ENCODE data around the gene NIBAN1.
"Not testable (repeated sequence)": the region's sequence is repeated elsewhere in the genome, so short reads cannot be mapped to it uniquely, and the experiment has no call there.

NIBAN1 gene

DNA sequence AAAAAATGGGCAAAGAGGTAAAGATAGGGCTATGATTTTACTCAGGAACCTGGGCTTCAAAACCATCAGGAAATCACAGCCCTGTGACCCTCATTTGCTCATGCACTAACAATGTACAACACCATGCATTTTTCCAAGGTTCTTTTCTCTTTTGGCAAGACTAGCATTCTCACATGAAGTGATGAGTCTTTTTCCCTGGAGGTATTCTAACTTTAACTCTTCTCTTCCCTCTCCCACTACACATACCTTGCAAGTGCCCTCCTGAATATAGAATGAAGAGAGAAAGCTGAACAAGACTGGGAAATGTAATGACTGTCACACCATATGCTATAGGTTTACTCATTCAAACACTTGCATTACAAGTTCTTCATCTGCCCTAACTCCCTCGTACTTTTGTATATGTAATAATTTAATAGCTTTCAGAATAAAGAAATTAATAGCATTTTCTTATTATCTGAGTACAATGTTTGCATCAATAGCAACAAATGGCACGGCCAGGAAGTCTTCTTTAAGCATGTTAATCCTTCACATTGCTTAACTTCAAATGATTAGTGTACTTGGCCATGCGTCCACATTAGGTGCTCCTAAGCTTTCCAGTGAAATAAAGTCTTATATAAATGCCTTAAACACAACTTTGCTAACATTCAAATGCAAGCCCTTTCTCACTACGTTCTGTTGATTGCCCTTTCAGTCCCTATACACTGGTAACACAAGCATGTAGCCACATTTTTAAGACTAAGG lies 1.8 kb downstream of the NIBAN1 start:
- DNase-seq (ENCODE audit: low read depth in 3 of 3, low spot score in 1 of 3), result no peak

DNA sequence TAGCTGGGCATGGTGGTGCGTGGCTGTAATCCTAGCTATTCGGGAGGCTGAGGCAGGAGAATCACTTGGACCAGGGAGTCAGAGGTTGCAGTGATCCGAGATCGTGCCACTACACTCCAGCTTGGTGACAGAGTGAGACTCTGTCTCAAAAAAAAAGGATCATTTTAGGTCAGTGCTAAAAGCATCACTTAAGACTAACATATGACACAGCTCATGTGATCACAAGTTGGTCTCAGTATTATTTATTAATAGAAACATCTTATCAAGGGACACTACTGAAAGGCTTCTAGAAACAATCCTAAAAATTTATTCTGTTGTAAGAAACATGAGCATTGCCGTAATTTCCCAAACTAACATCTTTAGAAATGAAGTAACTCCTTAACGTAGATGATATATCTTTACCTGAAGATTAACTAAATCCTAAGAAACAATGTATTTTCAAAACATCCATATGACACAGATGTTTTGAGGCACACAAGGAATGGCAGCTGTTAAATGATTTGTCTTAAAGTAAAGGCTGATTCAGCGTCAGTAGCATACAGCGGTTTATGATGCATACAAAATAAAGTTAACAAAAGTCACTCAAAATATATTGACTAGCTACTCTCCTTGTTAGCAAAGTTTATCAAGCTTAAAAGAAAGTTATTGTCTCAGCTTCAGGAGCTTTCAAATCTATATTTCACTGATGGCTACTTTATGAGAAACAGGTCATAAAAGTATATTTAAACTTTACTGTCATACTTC lies 2.6 kb downstream of the NIBAN1 start:
- no peak for DNase-seq (ENCODE audit: low read depth in 3 of 3, low spot score in 1 of 3)

GRCh38 chr1:184970691-184971161 lies 3.6 kb downstream of the NIBAN1 start:
- no peak for DNase-seq (ENCODE audit: low read depth in 3 of 3, low spot score in 1 of 3)

- DNase-seq (ENCODE audit: low read depth in 3 of 3, low spot score in 1 of 3), result no peak
Observed at GRCh38 chr1:184966989-184967388, 7.3 kb downstream of the NIBAN1 start.

- DNase-seq (ENCODE audit: low read depth in 3 of 3, low spot score in 1 of 3), result no peak
Observed at GRCh38 chr1:184965944-184966860, 8.1 kb downstream of the NIBAN1 start.

- DNase-seq (ENCODE audit: low read depth in 3 of 3, low spot score in 1 of 3), result no peak
Observed at GRCh38 chr1:184965439-184965838, 8.9 kb downstream of the NIBAN1 start.

- no peak for DNase-seq (ENCODE audit: low read depth in 3 of 3, low spot score in 1 of 3)
Observed at GRCh38 chr1:184959626-184960025, 14.7 kb downstream of the NIBAN1 start.

DNA sequence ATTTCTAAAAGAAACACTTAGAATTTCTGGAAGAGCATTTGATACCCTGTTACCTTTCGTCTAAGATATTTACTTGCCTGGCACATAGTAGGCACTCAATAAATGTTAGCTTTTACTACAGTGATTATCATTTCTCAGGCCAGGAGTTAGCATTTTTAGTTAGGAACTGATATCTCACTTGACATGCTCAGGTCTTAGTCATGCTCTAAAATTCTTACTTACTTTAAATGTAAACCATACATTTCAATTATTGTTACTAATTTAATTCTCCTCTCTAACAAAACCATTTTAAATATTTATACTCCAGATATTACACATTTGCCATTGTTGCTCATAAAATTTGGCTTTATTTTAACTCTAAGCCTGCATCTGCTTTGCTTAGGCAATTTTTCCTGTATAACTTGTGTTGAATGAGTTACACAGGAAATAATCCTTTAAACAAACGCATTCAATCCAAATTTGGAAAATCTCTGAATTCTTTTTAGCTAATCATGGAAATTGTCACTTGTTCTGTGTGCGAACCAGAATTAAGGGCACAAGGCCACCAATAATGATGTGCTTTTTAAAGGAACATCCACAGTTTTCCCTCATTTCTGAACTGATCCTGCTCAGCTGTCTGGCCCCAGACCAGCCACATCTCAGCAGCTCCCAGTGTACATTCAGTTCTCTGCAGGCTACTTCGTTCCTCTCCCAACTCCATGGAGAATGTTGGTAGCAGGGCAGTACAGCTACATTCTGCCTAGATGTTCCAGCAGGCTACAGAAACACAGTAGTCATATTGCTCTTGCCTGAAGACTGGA lies 15.6 kb downstream of the NIBAN1 start:
- DNase-seq (ENCODE audit: low read depth in 3 of 3, low spot score in 1 of 3), result no peak

GRCh38 chr1:184957901-184958300 lies 16.4 kb downstream of the NIBAN1 start:
- DNase-seq (ENCODE audit: low read depth in 3 of 3, low spot score in 1 of 3), result not testable (repeated sequence)

DNA sequence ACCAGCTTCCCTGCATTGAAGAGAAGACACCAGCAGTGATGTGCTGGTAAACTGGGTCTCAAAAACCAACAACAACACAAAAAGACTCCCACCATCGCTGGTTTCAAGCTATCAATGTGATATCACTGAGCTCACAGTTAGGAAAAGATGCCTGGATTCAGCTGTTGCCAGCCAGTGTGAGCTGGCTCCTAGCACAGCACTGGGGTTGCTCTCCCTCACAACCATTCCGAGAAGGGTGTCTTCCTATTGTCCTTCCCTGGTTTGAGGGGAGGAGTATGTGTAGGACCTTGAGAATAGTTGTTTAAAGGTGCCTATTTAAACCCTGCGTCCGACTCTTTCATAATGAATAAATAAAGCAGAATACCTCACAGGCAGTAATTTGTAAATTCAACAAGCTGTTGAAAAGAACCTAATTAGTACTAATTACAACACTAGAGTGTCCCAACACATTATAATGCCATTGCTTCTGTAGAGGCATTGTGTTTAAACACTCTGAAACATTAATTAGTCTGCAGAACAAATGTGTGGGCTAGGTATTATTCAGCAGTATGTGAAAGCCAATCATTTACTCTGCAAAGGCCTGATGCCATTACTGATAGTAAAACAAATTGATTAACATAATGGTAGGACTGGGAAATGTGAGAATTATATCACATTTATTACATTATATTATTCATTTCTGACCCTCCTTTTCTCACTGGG lies 17.2 kb downstream of the NIBAN1 start:
- DNase-seq (ENCODE audit: low read depth in 3 of 3, low spot score in 1 of 3), result no peak

- DNase-seq (ENCODE audit: low read depth in 3 of 3, low spot score in 1 of 3), result no peak
Observed at GRCh38 chr1:184954232-184954995, 19.9 kb downstream of the NIBAN1 start.

DNA sequence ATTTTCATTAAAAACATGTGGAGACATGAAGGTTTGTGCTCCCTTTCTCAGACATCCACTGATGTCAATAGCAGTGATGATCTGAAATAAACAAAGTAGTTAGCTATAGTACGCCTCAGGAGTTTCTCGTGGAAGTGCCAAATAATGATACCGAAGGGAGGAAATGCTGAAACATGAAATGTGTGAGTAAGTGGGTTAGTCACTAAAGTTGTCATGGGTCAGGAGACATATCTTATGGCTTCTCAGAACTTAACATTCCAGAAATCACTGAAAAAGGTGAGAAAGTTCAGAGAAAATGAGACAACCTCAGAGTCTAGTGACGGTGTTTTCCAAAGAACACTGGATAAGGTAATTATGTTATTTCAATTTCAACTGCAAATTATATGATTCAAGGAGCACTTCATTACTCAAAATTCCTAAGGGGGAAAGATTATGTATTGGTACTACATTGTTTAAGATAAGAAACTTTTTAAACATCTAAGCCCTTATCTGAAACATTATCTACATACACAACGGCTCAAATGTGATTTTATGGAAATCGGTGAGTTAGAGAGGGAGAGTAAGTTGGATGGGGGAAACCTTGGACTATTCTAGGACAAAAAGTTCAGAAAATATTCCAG lies 20.6 kb downstream of the NIBAN1 start:
- DNase-seq (ENCODE audit: low read depth in 3 of 3, low spot score in 1 of 3), result no peak

- DNase-seq (ENCODE audit: low read depth in 3 of 3, low spot score in 1 of 3), result no peak
Observed at GRCh38 chr1:184952428-184952827, 21.9 kb downstream of the NIBAN1 start.

- no peak for DNase-seq (ENCODE audit: low read depth in 3 of 3, low spot score in 1 of 3)
Observed at GRCh38 chr1:184951788-184952187, 22.5 kb downstream of the NIBAN1 start.

GRCh38 chr1:184950906-184951305 lies 23.4 kb downstream of the NIBAN1 start:
- no peak for DNase-seq (ENCODE audit: low read depth in 3 of 3, low spot score in 1 of 3)

- no peak for DNase-seq (ENCODE audit: low read depth in 3 of 3, low spot score in 1 of 3)
Observed at GRCh38 chr1:184950227-184950626, 24.1 kb downstream of the NIBAN1 start.

DNA sequence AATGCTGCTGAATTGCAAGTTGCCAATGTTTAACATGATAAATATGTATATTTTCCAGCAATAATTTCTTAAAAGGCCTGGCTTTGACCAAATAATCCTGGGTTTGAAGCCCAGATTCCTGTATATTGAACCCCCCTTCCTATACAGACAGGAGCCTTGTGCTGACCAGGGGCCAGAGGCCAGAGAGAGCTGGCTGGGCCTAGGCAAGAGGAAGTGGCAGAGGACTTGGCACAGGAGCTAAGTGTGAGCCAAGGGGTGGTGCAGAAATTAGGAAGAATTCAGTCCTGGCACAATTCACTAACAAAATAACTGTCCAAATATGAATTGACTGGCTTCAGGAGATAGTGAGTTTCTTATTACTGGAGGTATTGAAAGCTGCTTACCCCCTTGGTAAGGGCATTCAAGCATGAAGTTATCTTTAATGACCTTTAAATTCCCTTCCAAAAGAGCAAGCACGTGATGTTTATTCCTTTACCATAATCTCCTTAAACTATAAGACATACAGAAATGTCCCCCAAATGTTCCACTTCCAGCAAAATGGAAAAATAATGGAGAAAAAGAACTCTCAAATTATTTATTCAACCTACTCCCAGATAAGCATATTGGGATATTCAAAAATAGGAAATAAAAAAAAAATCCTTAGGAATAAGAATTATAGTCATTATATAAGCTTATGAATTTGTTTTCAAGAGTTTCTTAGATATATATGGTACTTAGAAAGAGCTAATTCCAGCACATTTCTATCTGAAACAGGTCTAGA lies 26.6 kb downstream of the NIBAN1 start:
- DNase-seq (ENCODE audit: low read depth in 3 of 3, low spot score in 1 of 3), result no peak

Measured in stimulated activated CD4-positive, alpha-beta T cell treated with anti-CD3 and anti-CD28 coated beads, TNF-alpha, amount 100 ng/mL, for 1 hour (primary cell).